ENCODE measurements around the gene CLTCL1. TPM values are rescaled to one million over a fixed set of nuclear protein-coding genes. Genes with fewer than 3 reads are reported as not detected.

Gene CLTCL1
- total and polyA plus RNA-seq, 10 donors, result 1.0 to 12.4 (median 6.1) TPM

DNA sequence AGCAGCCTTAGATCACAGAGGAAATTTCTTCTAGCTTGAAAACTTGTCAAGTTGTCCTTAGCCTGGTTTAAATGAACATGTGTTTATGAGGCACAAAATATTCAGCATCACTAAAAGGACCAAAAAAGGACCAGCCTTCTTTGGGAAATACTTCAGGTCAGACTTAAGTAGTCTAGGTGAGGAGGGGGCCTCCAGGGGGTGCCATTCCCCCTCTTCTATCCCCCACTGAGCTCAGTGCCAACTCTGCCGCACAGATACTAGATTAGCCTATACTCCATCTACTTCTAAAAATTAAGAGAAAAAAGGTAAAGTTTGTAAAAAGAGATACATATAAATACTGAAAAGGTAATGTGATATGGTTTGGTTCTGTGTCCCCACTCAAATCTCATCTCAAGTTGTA is 20.6 kb downstream of the CLTCL1 start:
- peaks cover 0 to 17% (median 0%) of the 10 kb centered on the region in 6 donors for H3K36me3 ChIP-seq
- peaks cover 0 to 4% (median 0%) of the 10 kb centered on the region in 6 donors for H3K4me1 ChIP-seq
- no peak overlapping the region for H3K27ac ChIP-seq
- no peak for DNase-seq
- peaks cover 4 to 24% (median 21%) of the 10 kb centered on the region in 8 donors for H3K9me3 ChIP-seq
- no peaks in the 10 kb centered on the region for H3K27me3 ChIP-seq (replicated peaks in 1 of 7)
- 94 to 100% (median 96%) methylated on average over 1 of the region's 1 CpG for WGBS, 5 donors
- H3K4me3 ChIP-seq, result no peak overlapping the region
- intact Hi-C loops (cut with DNase I; ENCODE audit: low total_unique reads), result no loop called here
- TF ChIP-seq POLR2A (IDR thresholded peaks at IDR 0.05) (no peak), POLR2AphosphoS5 (IDR thresholded peaks at IDR 0.05) (no peak)
- TF ChIP-seq, protein P1, sequence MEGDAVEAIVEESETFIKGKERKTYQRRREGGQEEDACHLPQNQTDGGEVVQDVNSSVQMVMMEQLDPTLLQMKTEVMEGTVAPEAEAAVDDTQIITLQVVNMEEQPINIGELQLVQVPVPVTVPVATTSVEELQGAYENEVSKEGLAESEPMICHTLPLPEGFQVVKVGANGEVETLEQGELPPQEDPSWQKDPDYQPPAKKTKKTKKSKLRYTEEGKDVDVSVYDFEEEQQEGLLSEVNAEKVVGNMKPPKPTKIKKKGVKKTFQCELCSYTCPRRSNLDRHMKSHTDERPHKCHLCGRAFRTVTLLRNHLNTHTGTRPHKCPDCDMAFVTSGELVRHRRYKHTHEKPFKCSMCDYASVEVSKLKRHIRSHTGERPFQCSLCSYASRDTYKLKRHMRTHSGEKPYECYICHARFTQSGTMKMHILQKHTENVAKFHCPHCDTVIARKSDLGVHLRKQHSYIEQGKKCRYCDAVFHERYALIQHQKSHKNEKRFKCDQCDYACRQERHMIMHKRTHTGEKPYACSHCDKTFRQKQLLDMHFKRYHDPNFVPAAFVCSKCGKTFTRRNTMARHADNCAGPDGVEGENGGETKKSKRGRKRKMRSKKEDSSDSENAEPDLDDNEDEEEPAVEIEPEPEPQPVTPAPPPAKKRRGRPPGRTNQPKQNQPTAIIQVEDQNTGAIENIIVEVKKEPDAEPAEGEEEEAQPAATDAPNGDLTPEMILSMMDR (IDR thresholded peaks at IDR 0.05 in 8 of 11, conservative IDR thresholded peaks at IDR 0.05 in 3 of 11), result no peak

DNA sequence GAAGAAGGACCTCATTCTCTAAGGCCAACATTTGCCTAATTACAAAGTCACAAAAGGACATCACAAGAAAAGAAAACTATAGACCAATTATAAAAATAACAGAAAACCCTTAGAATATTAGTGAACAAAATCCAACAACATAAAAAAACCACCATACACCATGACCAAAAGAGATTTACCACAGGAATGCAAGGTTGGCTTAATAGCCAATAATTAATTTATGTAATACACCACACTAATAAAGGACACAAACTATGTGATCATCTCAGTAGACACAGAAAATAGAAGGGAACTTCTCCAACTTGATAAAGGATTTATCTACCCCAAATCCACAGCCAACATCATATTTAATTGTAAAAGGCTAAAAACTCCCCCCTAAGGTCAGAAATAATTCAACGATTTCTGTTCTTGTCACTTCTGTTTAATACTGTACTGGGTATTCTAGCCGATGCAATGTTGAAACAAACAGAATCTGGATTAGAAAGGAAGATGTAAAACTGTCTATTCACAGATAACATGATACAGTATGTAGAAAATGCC is 24.9 kb downstream of the CLTCL1 start:
- Histone ChIP-seq H3K27me3 (replicated peaks in 1 of 7) (no peaks in the 10 kb centered on the region), H3K27ac (no peak overlapping the region), H3K36me3 (peaks cover 0 to 6% (median 0%) of the 10 kb centered on the region in 6 donors), H3K4me1 (no peaks in the 10 kb centered on the region), H3K9me3 (peaks cover 4 to 31% (median 26%) of the 10 kb centered on the region in 8 donors), H3K4me3 (no peak overlapping the region)
- intact Hi-C loops (cut with DNase I; ENCODE audit: low total_unique reads), result no loop called here
- DNase-seq, result no peak
- WGBS, 5 donors, result 91 to 99% (median 95%) methylated on average over 2 of the region's 2 CpGs
- TF ChIP-seq, protein P1 (IDR thresholded peaks at IDR 0.05 in 8 of 11, conservative IDR thresholded peaks at IDR 0.05 in 3 of 11), result no peak
- no peak for TF ChIP-seq POLR2AphosphoS5 (IDR thresholded peaks at IDR 0.05)
- no peak for TF ChIP-seq POLR2A (IDR thresholded peaks at IDR 0.05)

DNA sequence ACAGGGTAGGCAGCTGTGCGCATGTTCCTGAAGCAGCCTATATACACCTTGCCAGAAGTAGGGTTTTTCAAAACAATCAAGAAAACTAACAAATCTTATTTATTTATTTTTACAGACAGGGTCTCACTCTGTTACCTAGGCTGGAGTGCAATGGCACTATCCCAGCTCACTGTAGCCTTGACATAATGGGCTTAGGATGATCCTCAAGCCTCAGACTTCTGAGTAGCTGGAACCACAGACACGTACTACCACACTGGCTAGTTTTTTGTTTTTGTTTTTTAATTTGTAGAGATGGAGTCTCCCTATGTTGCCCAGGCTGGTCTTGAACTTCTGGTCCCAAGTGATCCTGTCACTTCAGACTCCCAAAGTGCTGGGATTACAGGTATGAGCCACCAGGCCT is 25.7 kb downstream of the CLTCL1 start:
- whole genome bisulfite sequencing, 5 donors, result 87 to 98% (median 92%) methylated on average over 2 of the region's 2 CpGs
- TF ChIP-seq, protein P1 (IDR thresholded peaks at IDR 0.05 in 8 of 11, conservative IDR thresholded peaks at IDR 0.05 in 3 of 11), result no peak
- TF ChIP-seq POLR2A (IDR thresholded peaks at IDR 0.05) (no peak), POLR2AphosphoS5 (IDR thresholded peaks at IDR 0.05) (no peak)

DNA sequence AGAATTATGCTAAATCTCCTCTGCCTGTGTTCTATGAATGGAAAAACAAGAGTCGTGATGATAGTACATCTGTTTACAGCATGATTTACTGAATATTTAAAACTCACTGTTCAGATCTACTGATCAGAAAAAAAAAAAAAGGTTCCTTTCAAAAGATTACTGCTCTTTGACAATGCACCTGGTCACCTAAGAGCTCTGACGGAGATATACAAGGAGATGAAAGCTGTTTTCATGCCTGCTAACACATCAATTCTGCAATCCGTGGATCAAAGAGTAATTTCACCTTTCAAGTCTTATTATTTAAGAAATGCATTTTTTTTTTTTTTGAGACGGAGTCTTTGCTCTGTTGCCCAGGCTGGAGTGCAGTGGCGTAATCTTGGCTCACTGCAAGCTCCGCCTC is 30.7 kb downstream of the CLTCL1 start:
- TF ChIP-seq POLR2A (IDR thresholded peaks at IDR 0.05), result no peak
- no peak for TF ChIP-seq POLR2AphosphoS5 (IDR thresholded peaks at IDR 0.05)
- TF ChIP-seq, protein P1 (IDR thresholded peaks at IDR 0.05 in 8 of 11, conservative IDR thresholded peaks at IDR 0.05 in 3 of 11), result no peak
- 78 to 91% (median 87%) methylated on average over 6 of the region's 6 CpGs for WGBS, 5 donors
- DNase-seq, result no peak
- intact Hi-C loops (cut with DNase I; ENCODE audit: low total_unique reads), result no loop called here
- Histone ChIP-seq H3K4me1 (peaks cover 0 to 14% (median 7%) of the 10 kb centered on the region in 6 donors), H3K4me3 (no peak overlapping the region), H3K27me3 (replicated peaks in 1 of 7) (no peaks in the 10 kb centered on the region), H3K27ac (no peak overlapping the region), H3K36me3 (peaks cover 0 to 18% (median 0%) of the 10 kb centered on the region in 6 donors), H3K9me3 (peaks cover 0 to 10% (median 8%) of the 10 kb centered on the region in 8 donors)

More for the DNA sequence above, 25.7 kb downstream of the CLTCL1 start:
- Histone ChIP-seq H3K36me3 (peaks cover 0 to 11% (median 0%) of the 10 kb centered on the region in 6 donors), H3K4me3 (no peak overlapping the region), H3K9me3 (peaks cover 4 to 31% (median 26%) of the 10 kb centered on the region in 8 donors), H3K4me1 (no peaks in the 10 kb centered on the region), H3K27ac (no peak overlapping the region), H3K27me3 (replicated peaks in 1 of 7) (no peaks in the 10 kb centered on the region)
- intact Hi-C loops (cut with DNase I; ENCODE audit: low total_unique reads), result no loop called here
- DNase-seq, result no peak
